ENCODE results near the gene MRM1. TPM values are rescaled to one million over a fixed set of nuclear protein-coding genes. Genes with fewer than 3 reads are reported as not detected.
A peak's percentile ranks its signal among the peaks of the same experiment; 100 is the strongest.

Gene MRM1
- total RNA-seq, 1 donor from 2014 or later, result 3.1 TPM

DNA sequence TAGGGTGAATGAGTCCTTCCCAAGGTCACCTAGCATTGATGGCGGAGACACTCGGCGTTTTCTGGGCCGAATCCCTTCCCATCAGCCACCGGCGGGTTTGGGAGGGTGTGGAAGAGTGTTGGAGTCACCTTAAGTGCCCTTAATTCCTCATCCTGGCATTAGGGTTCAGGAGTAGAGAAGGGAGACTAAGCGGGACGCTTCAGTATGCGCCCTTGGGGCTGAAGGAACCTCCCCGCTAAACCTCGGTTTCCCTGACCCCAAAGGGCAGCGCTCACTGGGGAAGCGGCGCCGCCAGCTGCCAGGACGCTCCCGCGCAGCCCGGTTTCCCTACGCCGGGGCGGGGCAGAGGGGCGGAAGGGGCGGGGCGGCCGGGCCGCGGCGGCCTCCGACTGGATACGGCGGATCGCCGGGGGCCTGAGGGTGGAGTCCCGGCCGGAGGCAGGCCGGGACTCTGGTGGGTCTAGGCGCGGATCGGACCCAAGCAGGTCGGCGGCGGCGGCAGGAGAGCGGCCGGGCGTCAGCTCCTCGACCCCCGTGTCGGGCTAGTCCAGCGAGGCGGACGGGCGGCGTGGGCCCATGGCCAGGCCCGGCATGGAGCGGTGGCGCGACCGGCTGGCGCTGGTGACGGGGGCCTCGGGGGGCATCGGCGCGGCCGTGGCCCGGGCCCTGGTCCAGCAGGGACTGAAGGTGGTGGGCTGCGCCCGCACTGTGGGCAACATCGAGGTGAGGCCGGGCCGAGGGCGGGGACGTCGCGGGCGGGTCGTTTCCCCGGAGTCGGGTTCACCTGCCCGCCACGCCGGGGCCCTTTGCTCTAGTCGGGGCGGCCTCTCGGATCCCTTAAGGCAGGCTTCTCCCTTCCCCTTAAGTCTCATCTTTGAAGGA is 9.7 kb upstream of the MRM1 start, which contains the start of gene DHRS11:
Gene DHRS11 (plus strand): TSS at position 446 of the 882 bp plus-strand sequence. CDS start 131 bp downstream, at position 577.
- H3K9me3 Mint-ChIP-seq (ENCODE audit: unreplicated experiment), result no peaks in the 10 kb centered on the region
- Histone ChIP-seq H3K79me2 (ENCODE audit: insufficient read depth, low read length) (peaks cover 20% of the 10 kb centered on the region), H3K9me3 (ENCODE audit: insufficient read depth, low read depth, low read length) (no peaks in the 10 kb centered on the region), H3K27me3 (ENCODE audit: insufficient read depth, low read length) (no peaks in the 10 kb centered on the region), H4K20me1 (ENCODE audit: insufficient read depth, low read length) (peaks cover 42% of the 10 kb centered on the region), H3K4me1 (ENCODE audit: insufficient read depth, low read length) (peaks cover 10% of the 10 kb centered on the region), H2AFZ (ENCODE audit: low read depth, low read length) (peak within 1 kb of the TSS; percentile 42), H3K4me3 (ENCODE audit: insufficient read depth, low read depth, low read length) (peak within 1 kb of the TSS; percentile 64), H3K36me3 (ENCODE audit: insufficient read depth, low read length) (peaks cover 22% of the 10 kb centered on the region), H3K9ac (ENCODE audit: low read length) (peak within 1 kb of the TSS; percentile 82), H3K4me2 (ENCODE audit: low read length) (peak within 1 kb of the TSS; percentile 90), H3K27ac (ENCODE audit: low read depth, low read length) (peak within 1 kb of the TSS; percentile 34)
- peak within 1 kb of the TSS; percentile 80 for H3K27ac Mint-ChIP-seq (ENCODE audit: unreplicated experiment)
- DNase-seq (ENCODE audit: low read depth) (peak; percentile 34), FAIRE-seq (no peak)
- TF ChIP-seq, protein P1, sequence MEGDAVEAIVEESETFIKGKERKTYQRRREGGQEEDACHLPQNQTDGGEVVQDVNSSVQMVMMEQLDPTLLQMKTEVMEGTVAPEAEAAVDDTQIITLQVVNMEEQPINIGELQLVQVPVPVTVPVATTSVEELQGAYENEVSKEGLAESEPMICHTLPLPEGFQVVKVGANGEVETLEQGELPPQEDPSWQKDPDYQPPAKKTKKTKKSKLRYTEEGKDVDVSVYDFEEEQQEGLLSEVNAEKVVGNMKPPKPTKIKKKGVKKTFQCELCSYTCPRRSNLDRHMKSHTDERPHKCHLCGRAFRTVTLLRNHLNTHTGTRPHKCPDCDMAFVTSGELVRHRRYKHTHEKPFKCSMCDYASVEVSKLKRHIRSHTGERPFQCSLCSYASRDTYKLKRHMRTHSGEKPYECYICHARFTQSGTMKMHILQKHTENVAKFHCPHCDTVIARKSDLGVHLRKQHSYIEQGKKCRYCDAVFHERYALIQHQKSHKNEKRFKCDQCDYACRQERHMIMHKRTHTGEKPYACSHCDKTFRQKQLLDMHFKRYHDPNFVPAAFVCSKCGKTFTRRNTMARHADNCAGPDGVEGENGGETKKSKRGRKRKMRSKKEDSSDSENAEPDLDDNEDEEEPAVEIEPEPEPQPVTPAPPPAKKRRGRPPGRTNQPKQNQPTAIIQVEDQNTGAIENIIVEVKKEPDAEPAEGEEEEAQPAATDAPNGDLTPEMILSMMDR (IDR thresholded peaks at IDR 0.05; ENCODE audit: insufficient read depth, low read depth, low read length), result no peak
- no peak for TF ChIP-seq EZH2 (IDR thresholded peaks at IDR 0.05; ENCODE audit: insufficient read depth, low read length)
- H3K4me3 Mint-ChIP-seq (ENCODE audit: unreplicated experiment), result peak within 1 kb of the TSS; percentile 85
- H3K4me1 Mint-ChIP-seq (ENCODE audit: low read depth, unreplicated experiment), result peaks cover 14% of the 10 kb centered on the region
- H3K36me3 Mint-ChIP-seq (ENCODE audit: low read depth, unreplicated experiment), result peaks cover 5% of the 10 kb centered on the region
- no peaks in the 10 kb centered on the region for H3K27me3 Mint-ChIP-seq (ENCODE audit: low read depth, unreplicated experiment)

DNA sequence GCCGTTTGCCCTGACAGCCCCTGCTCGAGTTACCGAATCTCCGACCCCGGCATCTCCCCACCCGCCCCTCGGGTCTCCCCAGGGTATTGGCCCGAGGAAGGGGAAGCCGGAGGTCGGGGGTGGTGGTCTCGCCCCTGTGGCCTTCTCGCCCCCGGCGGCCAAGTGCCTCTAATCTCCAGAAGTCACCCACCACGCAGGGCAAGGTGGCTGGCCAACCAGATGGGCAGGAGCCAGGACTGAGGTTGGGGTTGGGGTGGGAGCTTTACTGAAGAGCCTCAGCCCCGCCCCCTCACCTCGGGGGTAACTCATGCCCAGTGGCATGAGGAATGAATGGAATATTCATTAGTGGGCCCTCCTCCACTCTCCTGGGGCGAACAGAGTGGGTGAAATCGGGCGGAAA is 9.1 kb upstream of the MRM1 start:
- peaks cover 42% of the 10 kb centered on the region for H4K20me1 ChIP-seq (ENCODE audit: insufficient read depth, low read length)
- H3K79me2 ChIP-seq (ENCODE audit: insufficient read depth, low read length), result peaks cover 20% of the 10 kb centered on the region
- H3K27me3 ChIP-seq (ENCODE audit: insufficient read depth, low read length), result no peaks in the 10 kb centered on the region
- peaks cover 10% of the 10 kb centered on the region for H3K4me1 ChIP-seq (ENCODE audit: insufficient read depth, low read length)
- no peak overlapping the region for H2AFZ ChIP-seq (ENCODE audit: low read depth, low read length)
- peak overlapping the region; percentile 85 for H3K4me3 Mint-ChIP-seq (ENCODE audit: unreplicated experiment)
- H3K4me2 ChIP-seq (ENCODE audit: low read length), result peak overlapping the region; percentile 90
- no peaks in the 10 kb centered on the region for H3K27me3 Mint-ChIP-seq (ENCODE audit: low read depth, unreplicated experiment)
- peak overlapping the region; percentile 64 for H3K4me3 ChIP-seq (ENCODE audit: insufficient read depth, low read depth, low read length)
- peaks cover 14% of the 10 kb centered on the region for H3K4me1 Mint-ChIP-seq (ENCODE audit: low read depth, unreplicated experiment)
- no peaks in the 10 kb centered on the region for H3K9me3 ChIP-seq (ENCODE audit: insufficient read depth, low read depth, low read length)
- H3K36me3 ChIP-seq (ENCODE audit: insufficient read depth, low read length), result peaks cover 16% of the 10 kb centered on the region
- H3K36me3 Mint-ChIP-seq (ENCODE audit: low read depth, unreplicated experiment), result peaks cover 5% of the 10 kb centered on the region
- H3K9ac ChIP-seq (ENCODE audit: low read length), result peak overlapping the region; percentile 82
- no peak for FAIRE-seq
- DNase-seq (ENCODE audit: low read depth), result no peak
- H3K9me3 Mint-ChIP-seq (ENCODE audit: unreplicated experiment), result no peaks in the 10 kb centered on the region
- peak overlapping the region; percentile 80 for H3K27ac Mint-ChIP-seq (ENCODE audit: unreplicated experiment)
- H3K27ac ChIP-seq (ENCODE audit: low read depth, low read length), result no peak overlapping the region
- TF ChIP-seq, protein P1 (IDR thresholded peaks at IDR 0.05; ENCODE audit: insufficient read depth, low read depth, low read length), result no peak
- TF ChIP-seq EZH2 (IDR thresholded peaks at IDR 0.05; ENCODE audit: insufficient read depth, low read length), result no peak

All from astrocyte (in vitro differentiated cells and primary cell).